ENCODE data around the gene SULT4A1. TPM values are rescaled to one million over a fixed set of nuclear protein-coding genes. Genes with fewer than 3 reads are reported as not detected.

Gene SULT4A1
- total and polyA plus RNA-seq, 9 of the 15 experiments (the other 6 are each of a cell fraction or from before 2014, with no cell fraction given) = 0.03 to 0.20 (median 0.09) TPM; not detected in 3

GRCh38 chr22:43885786-43886185, 23.5 kb upstream of the SULT4A1 start:
- Histone ChIP-seq H3K79me2 (ENCODE audit: control insufficient read depth, insufficient read depth, low read length) (no peaks in the 10 kb centered on the region), H3K4me3 (no peak overlapping the region), H3K27me3 (ENCODE audit: control insufficient read depth in 2 of 2, insufficient read depth in 2 of 2, low read length in 2 of 2) (no peaks in the 10 kb centered on the region), H3K9me3 (replicated peaks; ENCODE audit: control insufficient read depth, insufficient read depth, low read depth, low read length) (no peaks in the 10 kb centered on the region), H4K20me1 (replicated peaks; ENCODE audit: control insufficient read depth, insufficient read depth, low read length) (peaks cover 6% of the 10 kb centered on the region; the same call in 1 of the 2 replicates), H3K36me3 (ENCODE audit: control insufficient read depth, insufficient read depth, low read length) (no peaks in the 10 kb centered on the region), H2AFZ (ENCODE audit: low read depth, low read length) (no peak overlapping the region), H3K4me2 (ENCODE audit: insufficient read depth, low read length) (no peak overlapping the region), H3K4me1 (replicated peaks in 1 of 2; ENCODE audit: control insufficient read depth in 2 of 2, insufficient read depth in 2 of 2, low read length in 2 of 2) (peaks cover 0 to 4% of the 10 kb centered on the region in 2 experiments; a peak in 2 of 5 replicates), H3K9ac (ENCODE audit: insufficient read depth in 1 of 2, low read depth in 2 of 2, low read length in 2 of 2) (no peak overlapping the region), H3K27ac (ENCODE audit: extremely low read depth, low read depth, low read length) (no peak overlapping the region), H3K9me1 (ENCODE audit: control insufficient read depth, insufficient read depth, low read length) (no peaks in the 10 kb centered on the region)
- TF ChIP-seq TCF7 (IDR thresholded peaks at IDR 0.05; ENCODE audit: borderline replicate concordance) = no peak
- TF ChIP-seq ZFP36 (IDR thresholded peaks at IDR 0.05; ENCODE audit: low read depth, low read length, partially characterized antibody) = peak; percentile 36
- TF ChIP-seq SIRT6 (IDR thresholded peaks at IDR 0.05; ENCODE audit: low read depth, low read length) = no peak
- no peak for TF ChIP-seq GTF2E2 (tag; IDR thresholded peaks at IDR 0.05)
- POLR2A ChIA-PET = no interaction called here
- no TSS peak for BruUV-seq (replicated peaks)
- FAIRE-seq (no peak), DNase-seq (ENCODE audit: extremely low read depth in 1 of 4, low spot score in 3 of 4) (no peak), ATAC-seq (no peak)
- intact Hi-C loops (cut with micrococcal nuclease) (loop anchor here (10.0 kb wide), 1 partner anchor 739 kb away; no protein-coding TSS in a partner anchor), in situ Hi-C loops (cut with MboI) (no loop called here)
- 37% methylated on average over 6 of the region's 6 CpGs for WGBS (ENCODE audit: insufficient coverage, low coverage, missing lambda C conversion rate)
- CTCF ChIA-PET (ENCODE audit: low intra/inter-chr PET ratio) = no interaction called here

GRCh38 chr22:43885319-43885671, 23.0 kb upstream of the SULT4A1 start:
- no peak for TF ChIP-seq NCOA2 (IDR thresholded peaks at IDR 0.05; ENCODE audit: partially characterized antibody in 2 of 2)
- TF ChIP-seq SMARCA5 (IDR thresholded peaks at IDR 0.05) = peak; percentile 45; the same call in 1 of the 2 replicates
- TF ChIP-seq PHTF2 (CRISPR knock-in tag; IDR thresholded peaks at IDR 0.05) = no peak
- TF ChIP-seq ELK1 (CRISPR knock-in tag; IDR thresholded peaks at IDR 0.05) = no peak
- ChIA-PET CTCF (ENCODE audit: low intra/inter-chr PET ratio) (interaction anchor here (1.0 kb wide), 1 partner anchor 741 kb away, joined by 3 read pairs; no protein-coding TSS in a partner anchor), POLR2A (no interaction called here)
- H4K20me1 ChIP-seq (replicated peaks; ENCODE audit: control insufficient read depth, insufficient read depth, low read length) = peaks cover 6% of the 10 kb centered on the region; the same call in 1 of the 2 replicates
- no peaks in the 10 kb centered on the region for H3K36me3 ChIP-seq (ENCODE audit: control insufficient read depth, insufficient read depth, low read length)
- H3K4me1 ChIP-seq (replicated peaks in 1 of 2; ENCODE audit: control insufficient read depth in 2 of 2, insufficient read depth in 2 of 2, low read length in 2 of 2) = peaks cover 0 to 4% of the 10 kb centered on the region in 2 experiments; a peak in 1 of 5 replicates
- FAIRE-seq (no peak), ATAC-seq (no peak), DNase-seq (ENCODE audit: extremely low read depth in 1 of 4, low spot score in 3 of 4) (no peak)
- no peaks in the 10 kb centered on the region for H3K9me3 ChIP-seq (replicated peaks; ENCODE audit: control insufficient read depth, insufficient read depth, low read depth, low read length)
- H3K27ac ChIP-seq (ENCODE audit: extremely low read depth, low read depth, low read length) = no peak overlapping the region
- no peak overlapping the region for H3K4me3 ChIP-seq
- intact Hi-C loops (cut with micrococcal nuclease) = loop anchor here (10.0 kb wide), 1 partner anchor 740 kb away; no protein-coding TSS in a partner anchor
- no peak overlapping the region for H3K9ac ChIP-seq (ENCODE audit: insufficient read depth in 1 of 2, low read depth in 2 of 2, low read length in 2 of 2)
- no peaks in the 10 kb centered on the region for H3K79me2 ChIP-seq (ENCODE audit: control insufficient read depth, insufficient read depth, low read length)
- no TSS peak for BruUV-seq (replicated peaks)
- 0% methylated on average over 1 of the region's 7 CpGs for WGBS (ENCODE audit: insufficient coverage, low coverage, missing lambda C conversion rate)
- H3K4me2 ChIP-seq (ENCODE audit: insufficient read depth, low read length) = no peak overlapping the region
- H2AFZ ChIP-seq (ENCODE audit: low read depth, low read length) = no peak overlapping the region
- no peaks in the 10 kb centered on the region for H3K9me1 ChIP-seq (ENCODE audit: control insufficient read depth, insufficient read depth, low read length)
- no peaks in the 10 kb centered on the region for H3K27me3 ChIP-seq (ENCODE audit: control insufficient read depth in 2 of 2, insufficient read depth in 2 of 2, low read length in 2 of 2)
- in situ Hi-C loops (cut with MboI) = no loop called here
